GM19099 (cell line): ENCODE results near the gene CDT1.

Source experiments
- POLR2A ChIP-seq: IDR thresholded peaks from 3 replicates; pipeline ENCODE4 v1.6.1; 2011; ENCODE audit warnings: low read depth; ENCODE audit not compliant: insufficient read length; ENCODE audit errors: extremely low read depth

CDT1 gene

DNA sequence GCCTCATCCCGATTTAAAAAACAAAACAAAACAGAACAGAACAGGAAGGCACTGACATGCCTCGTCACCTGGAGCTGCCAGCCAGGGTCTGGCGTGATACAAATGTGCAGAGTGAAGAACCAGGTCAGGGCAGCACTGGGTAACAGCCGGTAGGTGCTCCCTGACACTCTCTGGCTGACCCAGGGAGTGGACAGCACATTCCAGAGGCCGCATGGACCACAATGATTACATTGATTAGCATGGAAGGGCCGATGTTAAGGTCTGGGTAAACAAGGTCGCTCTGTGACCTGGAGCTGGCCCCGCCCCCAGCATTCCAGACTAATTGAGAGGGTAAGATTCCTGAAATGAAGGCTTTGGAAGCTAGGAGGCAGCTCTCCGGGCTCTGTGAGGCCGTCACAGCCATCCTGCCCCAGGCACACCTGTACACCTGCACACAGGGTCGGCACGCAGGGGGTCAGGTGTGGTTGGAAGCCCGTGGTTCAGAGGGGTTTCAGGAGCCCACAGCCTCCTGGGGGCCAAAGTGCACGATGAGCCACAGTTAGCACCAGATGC, 40.0 kb upstream of the CDT1 start:
- TF ChIP-seq POLR2A, result no peak

DNA sequence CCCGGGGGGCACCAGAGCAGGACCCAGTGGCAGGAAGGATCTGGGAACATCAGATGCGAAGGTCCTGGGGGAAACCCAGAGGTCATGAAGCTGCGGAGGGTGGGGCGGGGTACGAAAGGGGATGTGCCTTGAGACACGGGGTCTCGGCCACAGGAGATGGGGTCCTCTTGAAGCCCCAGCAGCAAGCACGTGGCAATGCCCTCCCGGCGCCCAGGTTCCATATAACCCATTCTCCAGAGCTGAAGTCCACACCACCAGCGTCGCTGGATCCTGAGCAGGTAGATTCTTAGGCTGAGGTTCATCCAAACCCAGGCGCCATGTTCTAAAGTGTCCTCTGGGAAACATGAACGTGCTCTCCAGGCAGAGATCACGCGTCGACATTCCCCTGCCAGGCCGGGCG, 39.5 kb upstream of the CDT1 start:
- no peak for TF ChIP-seq POLR2A

DNA sequence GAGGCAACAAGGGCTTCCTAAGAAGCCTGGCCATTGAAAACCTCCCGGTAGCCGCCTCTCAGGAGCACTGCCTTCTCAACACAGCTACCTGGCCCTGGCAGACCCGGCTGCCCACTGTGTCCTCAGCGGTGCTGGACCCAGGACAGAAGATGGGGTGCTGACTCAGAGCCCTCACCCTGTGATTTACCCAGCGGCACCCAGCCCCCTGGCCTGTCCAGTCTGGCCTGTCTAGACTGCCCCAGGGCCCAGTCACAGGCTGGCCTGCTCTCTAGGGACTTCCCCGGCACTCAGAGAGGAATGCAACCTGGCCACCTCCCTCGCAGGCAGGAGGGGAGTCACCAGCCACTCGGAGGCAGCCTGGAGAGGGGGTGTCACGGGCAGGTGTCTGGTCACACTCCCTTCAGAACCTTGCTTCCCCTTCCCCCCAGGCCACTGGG, 38.7 kb upstream of the CDT1 start:
- TF ChIP-seq POLR2A, result no peak

DNA sequence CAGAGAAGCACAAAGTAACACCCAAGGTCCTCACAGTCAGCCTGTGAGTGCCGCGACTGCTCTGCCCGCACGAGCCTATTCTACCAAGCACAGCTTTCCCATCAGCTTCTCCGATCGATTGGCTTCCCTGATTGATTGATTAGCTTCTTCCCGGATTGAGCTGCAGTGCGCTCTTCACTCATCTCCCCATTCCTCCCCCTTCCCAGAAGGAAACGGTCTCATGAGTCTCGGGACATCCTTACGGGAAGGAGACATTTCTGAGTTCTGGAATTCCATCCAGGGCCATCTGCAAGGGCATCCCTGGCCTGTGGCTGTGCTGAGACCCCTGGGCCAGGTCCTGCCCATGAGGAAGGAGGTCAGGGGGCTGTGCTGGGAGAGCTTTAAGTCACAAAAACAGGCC, 36.6 kb upstream of the CDT1 start:
- TF ChIP-seq POLR2A, result no peak

DNA sequence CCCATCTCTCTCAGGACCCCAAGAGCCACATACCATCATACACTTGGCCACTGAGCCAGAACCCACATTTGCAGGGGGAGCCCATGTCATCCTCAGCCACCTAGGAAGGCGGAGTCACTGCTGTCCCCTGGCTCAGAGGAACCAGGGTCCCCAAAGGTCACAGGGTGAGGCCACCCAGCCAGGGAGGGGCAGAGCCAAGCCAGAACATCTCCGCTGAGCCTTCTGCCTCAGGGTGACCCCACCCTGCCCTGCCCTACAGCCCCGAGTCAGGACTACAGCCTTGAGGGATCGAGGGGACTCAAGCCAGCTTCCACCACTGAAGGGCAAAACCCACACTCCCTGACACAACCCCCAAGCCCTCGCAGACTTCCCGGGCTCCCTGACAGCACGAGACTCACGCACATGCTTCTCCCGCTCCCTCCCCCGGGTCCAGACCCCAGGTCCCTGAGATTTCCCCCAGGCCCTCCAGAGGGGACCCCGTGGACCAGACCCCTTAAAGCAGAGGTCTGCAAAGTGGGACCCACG, 36.0 kb upstream of the CDT1 start:
- no peak for TF ChIP-seq POLR2A

DNA sequence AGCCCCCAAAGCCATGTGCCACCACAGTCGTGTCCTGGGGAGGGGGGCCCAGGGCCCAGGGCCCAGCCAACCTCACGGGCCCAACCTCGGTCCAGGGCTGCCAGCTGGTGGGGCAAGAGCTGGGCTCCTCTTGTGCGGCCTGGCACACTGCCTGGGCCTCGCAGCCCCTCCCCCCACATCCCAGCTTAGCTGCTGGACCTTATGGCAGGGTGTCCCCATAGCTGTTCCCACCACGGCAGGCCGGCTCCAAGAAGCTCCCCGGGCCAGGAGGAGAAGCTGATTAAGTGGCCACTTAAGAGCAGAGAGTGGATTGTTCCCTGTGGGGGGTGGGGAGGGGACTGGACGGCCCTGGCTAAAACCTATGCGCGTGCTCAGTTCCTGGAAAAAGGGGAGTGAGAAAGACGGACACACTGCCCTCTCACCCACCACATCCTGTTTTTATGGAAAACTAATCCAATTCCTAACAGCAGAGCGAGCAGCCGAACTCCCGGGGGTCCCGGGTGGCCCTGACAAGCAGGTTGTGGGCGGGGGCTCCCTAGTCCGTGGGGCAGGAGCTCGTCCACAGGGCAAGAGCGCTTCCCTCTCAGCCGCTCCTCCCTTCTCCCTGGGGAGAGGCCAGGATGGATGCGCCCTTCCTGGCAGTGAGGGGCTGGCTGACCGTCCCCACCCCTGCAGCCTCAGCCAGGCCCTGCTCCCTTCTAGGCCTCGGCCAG, 35.4 kb upstream of the CDT1 start:
- TF ChIP-seq POLR2A, result no peak

DNA sequence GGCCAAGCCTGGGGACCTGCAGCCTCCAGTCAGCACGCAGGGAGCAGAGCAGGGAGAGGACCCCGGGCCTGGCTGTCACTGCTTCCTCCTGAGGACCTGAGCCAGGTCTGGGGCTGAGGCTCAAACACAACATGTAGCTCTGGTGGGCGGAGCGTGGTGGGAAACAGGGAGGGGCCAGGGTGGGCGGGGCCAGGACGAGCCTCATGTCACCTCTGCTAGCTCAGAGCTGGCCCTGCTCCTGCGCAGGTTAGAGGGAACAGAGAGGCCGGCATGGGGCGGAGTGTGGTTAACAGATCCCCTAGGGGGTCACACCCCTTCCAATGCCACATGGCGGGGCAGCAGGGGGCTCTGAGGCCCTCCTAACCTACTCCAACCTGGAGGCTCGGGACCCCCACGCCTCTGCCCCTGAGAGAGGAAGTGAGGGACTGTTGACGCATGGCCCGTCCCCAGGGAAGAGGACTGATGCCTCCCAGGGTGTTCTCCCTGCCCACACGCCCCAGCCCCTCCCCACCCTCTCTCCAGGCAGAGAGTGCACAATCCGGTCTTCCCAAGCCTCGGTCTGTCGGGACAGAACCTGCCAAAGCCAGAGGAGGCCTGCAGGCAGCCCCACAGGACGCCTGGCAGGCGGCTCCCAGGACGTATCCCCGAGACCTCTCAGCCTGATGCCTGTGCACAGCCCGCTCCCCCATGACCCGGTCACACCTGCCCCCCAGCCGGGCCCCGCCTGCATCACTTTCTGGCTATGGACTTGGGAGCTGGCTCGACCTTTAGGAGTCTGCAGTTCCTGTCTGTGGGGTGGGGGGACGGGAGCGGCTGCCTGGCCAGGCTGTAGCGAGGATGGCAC, 33.8 kb upstream of the CDT1 start:
- no peak for TF ChIP-seq POLR2A

DNA sequence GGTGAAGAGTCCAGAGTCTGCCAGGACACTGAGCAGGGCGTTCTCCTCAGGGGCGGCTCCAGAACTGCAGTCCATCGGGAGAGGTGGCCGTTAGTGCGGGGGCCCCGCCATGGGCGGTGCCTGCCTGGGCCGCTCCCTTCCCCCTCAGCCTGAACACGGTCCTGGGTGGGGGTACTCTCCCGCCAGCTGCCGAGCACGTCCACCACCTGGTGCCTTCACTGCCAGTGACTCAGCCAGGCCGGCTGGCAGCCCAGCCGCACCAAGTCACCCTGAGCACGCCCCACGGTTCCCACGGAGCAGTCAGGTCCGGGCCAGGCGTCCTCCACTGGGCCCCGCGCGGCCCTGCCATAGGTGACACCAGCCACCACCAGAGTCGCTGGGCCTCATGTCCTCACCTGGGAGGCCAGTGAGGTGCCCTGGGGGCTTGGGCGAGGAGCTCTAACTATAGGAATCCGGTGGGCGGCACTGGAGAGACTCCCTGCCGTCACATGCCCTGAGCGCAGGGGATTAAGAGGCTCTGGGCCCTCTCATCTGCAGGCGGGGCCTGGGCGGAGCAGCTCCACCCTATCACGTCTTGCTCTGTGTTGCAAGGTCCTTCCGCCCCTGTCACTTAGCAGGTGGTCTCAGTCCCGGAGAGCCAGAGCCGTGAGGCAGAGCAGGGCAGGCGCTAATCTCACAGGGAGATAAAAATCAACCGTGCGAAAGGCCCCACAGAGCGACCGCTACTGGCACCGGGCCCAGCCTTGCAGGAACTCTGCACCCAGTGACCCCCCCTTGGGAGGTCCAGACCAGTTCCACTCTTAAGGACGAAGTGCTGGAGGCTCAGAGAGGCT, 32.9 kb upstream of the CDT1 start:
- no peak for TF ChIP-seq POLR2A

DNA sequence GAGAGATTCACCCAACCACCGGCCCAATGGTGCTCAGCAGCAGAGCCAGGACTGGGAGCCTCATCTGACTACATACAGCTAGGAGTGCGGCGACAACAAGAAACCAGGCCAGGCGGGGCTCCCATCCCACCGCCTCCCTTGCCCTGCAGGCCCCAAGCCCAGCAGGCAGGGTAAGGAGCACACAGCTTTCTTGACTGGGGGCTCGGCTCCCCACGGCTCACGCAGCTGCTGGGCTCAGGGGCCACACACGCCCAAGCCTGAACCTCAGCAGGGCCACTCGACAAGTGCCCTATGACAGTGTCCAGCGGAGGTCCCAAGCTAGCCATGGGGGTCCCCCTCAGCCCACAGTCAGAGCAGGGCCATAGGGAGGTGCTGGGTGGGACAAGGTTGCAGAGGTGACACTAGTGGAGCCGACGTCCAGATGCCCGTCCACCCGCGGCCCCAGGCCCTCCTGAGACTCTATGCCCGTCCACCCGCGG, 32.3 kb upstream of the CDT1 start:
- TF ChIP-seq POLR2A, result no peak

DNA sequence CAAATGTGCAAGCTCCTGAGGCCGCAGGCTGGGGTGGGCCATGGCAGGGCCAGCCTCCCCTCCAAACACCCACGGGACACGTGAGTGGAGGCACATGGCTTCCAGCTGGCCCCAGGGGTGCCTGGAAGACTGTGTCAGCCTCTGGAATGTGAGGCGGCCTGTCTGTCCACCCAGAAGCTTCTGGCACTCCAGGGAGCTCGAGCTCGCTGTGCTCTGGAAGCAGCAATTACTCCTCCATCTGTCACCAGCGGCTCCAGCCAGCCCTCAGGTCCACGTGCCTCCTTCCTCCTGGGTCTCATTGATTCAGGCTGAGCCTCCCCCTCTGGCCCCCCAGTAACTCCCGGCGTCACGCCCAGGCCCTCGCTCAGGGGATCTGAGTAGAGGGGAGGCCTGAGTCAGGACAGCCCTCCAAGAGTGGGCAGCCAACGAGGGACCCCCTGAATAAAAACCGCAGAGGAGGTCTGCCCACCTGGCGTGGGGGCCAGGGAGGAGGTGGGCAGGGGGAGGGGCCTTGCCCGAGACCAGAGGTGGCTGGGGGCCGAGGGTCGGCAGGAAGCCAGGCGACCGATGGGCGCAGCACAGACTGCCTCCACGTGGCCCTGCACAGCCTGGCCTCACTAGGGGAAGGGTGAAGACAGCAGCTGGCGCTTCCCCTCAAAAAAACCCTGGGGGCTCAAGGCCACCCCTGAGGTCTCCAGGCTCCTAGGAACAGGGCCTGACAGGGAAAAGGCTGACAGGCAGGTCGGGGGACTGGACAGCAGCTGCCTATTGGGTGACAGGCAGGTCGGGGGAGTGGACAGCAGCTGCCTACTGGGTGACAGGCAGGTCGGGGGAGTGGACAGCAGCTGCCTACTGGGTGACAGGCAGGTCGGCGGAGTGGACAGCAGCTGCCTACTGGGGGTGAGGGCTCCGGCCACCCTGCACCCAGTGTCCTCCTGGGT, 30.4 kb upstream of the CDT1 start:
- no peak for TF ChIP-seq POLR2A

DNA sequence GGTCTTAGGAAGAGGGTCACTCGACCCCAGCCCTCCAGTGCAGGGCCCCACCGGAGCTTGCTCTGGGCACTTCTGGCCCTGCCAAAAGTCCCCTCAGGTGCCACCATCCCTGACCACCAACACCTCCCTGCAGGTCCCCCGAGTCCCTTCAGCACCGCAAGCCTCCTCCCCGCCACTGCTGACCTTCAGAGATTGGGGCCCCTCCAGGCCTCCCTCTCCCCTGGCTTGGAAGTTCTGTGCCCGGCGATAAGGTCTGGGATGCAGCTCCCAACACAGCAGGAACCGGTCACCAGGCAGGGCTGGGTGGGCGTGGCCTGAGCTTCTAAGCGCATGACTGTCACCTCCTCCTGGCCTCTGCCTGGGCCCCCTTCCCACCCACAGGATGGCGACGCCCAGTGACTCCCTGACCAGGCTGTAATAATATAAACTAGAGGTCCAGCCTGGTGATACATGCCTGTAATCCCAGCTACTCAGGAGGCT, 29.7 kb upstream of the CDT1 start:
- TF ChIP-seq POLR2A, result no peak

DNA sequence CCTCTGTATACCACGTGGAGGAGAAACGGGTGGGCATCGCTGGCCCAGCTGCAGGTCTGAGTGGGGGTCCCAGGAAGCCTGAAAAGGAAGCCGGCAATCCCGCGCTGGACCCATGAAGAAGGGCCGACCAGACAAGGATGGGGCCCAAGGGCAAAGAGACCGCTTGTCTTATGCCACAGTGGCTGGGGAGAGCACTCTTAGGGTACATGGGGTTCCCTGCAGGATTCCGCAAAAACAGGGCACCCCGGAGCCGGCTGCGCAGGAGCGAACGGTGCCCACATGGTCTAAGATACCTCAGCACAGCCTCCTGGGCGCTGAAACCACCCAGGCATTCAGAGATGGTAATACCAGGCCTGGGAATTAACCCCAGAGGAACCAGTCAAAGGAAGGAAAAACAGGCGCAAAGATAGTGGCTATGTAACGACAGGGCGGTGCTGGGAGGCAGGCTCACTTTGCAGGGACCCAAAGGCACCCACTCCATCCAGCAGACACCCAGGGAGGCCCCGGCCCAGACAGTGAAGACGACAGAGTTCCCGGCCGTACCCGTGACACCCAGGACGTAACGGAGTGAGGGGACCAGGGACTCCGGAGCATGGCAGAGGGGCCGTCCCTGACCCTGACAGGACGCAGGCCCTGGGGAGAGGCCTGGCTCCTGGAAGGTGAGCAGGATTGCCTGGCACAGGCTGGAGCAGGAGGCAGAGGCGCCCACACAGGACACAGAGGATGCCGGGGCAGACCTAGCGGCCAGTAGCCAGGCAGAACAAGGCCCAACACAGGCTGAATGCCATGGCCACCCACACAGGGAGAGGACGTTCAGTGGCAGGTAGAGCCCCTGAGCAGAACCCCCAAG, 28.8 kb upstream of the CDT1 start:
- TF ChIP-seq POLR2A, result no peak

DNA sequence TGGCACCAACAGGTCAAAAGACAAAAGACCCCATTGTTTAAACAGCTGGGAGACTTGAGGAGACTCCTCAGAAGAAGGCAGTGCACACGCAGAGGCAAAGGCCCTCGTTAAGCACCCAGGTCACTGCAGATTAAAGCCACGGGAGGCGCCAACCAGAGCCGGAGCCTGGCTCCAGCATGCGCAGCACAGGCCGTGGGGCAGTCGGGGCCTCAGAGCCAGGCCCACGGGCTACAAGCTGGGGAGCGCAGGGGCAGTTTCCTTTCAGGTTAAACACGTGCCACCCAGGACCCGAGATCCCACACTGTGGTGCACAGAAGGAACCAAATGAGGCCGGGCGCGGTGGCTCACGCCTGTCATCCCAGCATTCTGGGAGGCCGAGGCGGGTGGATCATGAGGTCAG, 27.8 kb upstream of the CDT1 start:
- no peak for TF ChIP-seq POLR2A
